Measurements from ENCODE around the gene SULT6B1.

DNA sequence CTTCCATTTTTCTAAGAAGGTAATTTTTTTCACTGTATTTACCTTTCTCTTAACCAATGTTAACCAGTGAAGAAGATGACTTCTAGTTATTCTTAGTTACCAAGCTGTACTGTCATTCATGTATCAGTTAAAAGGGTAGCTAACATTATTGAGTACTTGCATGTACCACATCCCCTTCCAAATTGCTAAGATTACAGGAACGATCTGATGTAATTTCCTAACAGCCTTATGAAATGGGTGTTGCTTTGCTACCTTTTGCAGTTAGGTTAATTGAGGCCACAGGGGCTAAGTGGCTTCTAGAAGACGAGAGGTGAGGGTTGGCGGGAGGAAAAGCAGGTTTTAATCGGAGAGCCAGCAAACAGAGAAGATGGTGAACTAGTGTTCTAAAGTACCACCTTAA, 1.8 kb upstream of the SULT6B1 start:
- TF ChIP-seq ZNF302 (tag by site-specific recombination; IDR thresholded peaks at IDR 0.05; ENCODE audit: low read depth), result no peak
- TF ChIP-seq, protein P1, sequence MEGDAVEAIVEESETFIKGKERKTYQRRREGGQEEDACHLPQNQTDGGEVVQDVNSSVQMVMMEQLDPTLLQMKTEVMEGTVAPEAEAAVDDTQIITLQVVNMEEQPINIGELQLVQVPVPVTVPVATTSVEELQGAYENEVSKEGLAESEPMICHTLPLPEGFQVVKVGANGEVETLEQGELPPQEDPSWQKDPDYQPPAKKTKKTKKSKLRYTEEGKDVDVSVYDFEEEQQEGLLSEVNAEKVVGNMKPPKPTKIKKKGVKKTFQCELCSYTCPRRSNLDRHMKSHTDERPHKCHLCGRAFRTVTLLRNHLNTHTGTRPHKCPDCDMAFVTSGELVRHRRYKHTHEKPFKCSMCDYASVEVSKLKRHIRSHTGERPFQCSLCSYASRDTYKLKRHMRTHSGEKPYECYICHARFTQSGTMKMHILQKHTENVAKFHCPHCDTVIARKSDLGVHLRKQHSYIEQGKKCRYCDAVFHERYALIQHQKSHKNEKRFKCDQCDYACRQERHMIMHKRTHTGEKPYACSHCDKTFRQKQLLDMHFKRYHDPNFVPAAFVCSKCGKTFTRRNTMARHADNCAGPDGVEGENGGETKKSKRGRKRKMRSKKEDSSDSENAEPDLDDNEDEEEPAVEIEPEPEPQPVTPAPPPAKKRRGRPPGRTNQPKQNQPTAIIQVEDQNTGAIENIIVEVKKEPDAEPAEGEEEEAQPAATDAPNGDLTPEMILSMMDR (tag by site-specific recombination; IDR thresholded peaks at IDR 0.05), result no peak
- TF ChIP-seq, protein P2, sequence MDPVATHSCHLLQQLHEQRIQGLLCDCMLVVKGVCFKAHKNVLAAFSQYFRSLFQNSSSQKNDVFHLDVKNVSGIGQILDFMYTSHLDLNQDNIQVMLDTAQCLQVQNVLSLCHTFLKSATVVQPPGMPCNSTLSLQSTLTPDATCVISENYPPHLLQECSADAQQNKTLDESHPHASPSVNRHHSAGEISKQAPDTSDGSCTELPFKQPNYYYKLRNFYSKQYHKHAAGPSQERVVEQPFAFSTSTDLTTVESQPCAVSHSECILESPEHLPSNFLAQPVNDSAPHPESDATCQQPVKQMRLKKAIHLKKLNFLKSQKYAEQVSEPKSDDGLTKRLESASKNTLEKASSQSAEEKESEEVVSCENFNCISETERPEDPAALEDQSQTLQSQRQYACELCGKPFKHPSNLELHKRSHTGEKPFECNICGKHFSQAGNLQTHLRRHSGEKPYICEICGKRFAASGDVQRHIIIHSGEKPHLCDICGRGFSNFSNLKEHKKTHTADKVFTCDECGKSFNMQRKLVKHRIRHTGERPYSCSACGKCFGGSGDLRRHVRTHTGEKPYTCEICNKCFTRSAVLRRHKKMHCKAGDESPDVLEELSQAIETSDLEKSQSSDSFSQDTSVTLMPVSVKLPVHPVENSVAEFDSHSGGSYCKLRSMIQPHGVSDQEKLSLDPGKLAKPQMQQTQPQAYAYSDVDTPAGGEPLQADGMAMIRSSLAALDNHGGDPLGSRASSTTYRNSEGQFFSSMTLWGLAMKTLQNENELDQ (tag by site-specific recombination; IDR thresholded peaks at IDR 0.05; ENCODE audit: low read depth), result no peak
- no peak for TF ChIP-seq ZNF404 (tag by site-specific recombination; IDR thresholded peaks at IDR 0.05)
- no peak for TF ChIP-seq ZNF670 (tag by site-specific recombination; IDR thresholded peaks at IDR 0.05; ENCODE audit: low read depth)
- no peak for TF ChIP-seq HOXA7 (CRISPR knock-in tag; IDR thresholded peaks at IDR 0.05; ENCODE audit: borderline replicate concordance)
- no peak for TF ChIP-seq ZNF664 (tag by site-specific recombination; IDR thresholded peaks at IDR 0.05)
- no peak for TF ChIP-seq SETDB1 (IDR thresholded peaks at IDR 0.05; ENCODE audit: insufficient read length, low read length)
- TF ChIP-seq ZBTB8A (tag by site-specific recombination; IDR thresholded peaks at IDR 0.05), result no peak
- TF ChIP-seq, protein P3, sequence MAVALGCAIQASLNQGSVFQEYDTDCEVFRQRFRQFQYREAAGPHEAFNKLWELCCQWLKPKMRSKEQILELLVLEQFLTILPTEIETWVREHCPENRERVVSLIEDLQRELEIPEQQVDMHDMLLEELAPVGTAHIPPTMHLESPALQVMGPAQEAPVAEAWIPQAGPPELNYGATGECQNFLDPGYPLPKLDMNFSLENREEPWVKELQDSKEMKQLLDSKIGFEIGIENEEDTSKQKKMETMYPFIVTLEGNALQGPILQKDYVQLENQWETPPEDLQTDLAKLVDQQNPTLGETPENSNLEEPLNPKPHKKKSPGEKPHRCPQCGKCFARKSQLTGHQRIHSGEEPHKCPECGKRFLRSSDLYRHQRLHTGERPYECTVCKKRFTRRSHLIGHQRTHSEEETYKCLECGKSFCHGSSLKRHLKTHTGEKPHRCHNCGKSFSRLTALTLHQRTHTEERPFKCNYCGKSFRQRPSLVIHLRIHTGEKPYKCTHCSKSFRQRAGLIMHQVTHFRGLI (tag by site-specific recombination; IDR thresholded peaks at IDR 0.05), result no peak
- no peak for TF ChIP-seq ZNF629 (tag by site-specific recombination; IDR thresholded peaks at IDR 0.05)
- TF ChIP-seq, protein P4, sequence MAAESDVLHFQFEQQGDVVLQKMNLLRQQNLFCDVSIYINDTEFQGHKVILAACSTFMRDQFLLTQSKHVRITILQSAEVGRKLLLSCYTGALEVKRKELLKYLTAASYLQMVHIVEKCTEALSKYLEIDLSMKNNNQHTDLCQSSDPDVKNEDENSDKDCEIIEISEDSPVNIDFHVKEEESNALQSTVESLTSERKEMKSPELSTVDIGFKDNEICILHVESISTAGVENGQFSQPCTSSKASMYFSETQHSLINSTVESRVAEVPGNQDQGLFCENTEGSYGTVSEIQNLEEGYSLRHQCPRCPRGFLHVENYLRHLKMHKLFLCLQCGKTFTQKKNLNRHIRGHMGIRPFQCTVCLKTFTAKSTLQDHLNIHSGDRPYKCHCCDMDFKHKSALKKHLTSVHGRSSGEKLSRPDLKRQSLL (tag by site-specific recombination; IDR thresholded peaks at IDR 0.05), result no peak

Data from HEK293 (cell line).